ENCODE data around the gene CPEB1.
A peak's percentile ranks its signal among the peaks of the same experiment; 100 is the strongest.

The CPEB1 gene

DNA sequence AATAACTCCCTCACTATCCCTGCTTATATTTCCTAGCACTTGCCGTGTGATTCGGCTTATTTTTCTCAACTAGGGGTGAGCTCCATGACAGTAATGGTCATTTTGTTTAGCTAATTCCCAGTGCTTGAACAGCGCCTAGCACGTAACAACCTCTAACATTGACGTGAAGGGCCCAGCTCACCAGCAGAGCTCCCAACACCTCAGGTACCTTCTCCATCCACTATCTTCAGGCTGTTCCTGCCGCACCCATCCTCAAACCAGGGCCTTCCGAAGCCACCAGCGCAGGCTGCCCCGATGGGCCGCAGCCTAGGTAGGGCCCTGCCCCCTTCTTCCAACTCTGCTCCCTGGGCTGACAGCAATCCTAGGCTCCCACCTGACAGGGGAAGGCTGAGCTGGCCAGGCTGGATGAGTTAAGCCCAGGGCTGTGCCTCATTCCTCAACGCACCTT is 106.2 kb downstream of the CPEB1 start:
- no peak for DNase-seq
- peak overlapping the region; percentile 70 for H3K27ac ChIP-seq (ENCODE audit: low read length, poor library complexity, severe bottlenecking)
- peak overlapping the region in 1 of 2 experiments; percentile 15 for H3K14ac ChIP-seq (ENCODE audit: low read length in 2 of 2)
- peak overlapping the region; percentile 63 for H3K4me2 ChIP-seq (ENCODE audit: low read length, poor library complexity, severe bottlenecking)
- H3K79me1 ChIP-seq (replicated peaks; ENCODE audit: low read length, poor library complexity, severe bottlenecking) = no peaks in the 10 kb centered on the region
- H2BK120ac ChIP-seq (ENCODE audit: low read depth, low read length) = no peak overlapping the region
- peak overlapping the region; percentile 59 for H2AFZ ChIP-seq (ENCODE audit: low read depth, low read length)
- H4K91ac ChIP-seq (ENCODE audit: low read length) = no peak overlapping the region
- H3K4me3 ChIP-seq (ENCODE audit: insufficient read depth in 1 of 2, low read depth in 1 of 2, low read length in 2 of 2) = peak overlapping the region; percentile 59 to 98
- H3K9ac ChIP-seq (ENCODE audit: low read length) = peak overlapping the region; percentile 99
- peaks cover 11% of the 10 kb centered on the region for H3K4me1 ChIP-seq (ENCODE audit: control insufficient read depth, insufficient read depth, low read depth, low read length)
- 44% methylated on average over 11 of the region's 11 CpGs for WGBS
- no peaks in the 10 kb centered on the region for H3K9me3 ChIP-seq (ENCODE audit: control insufficient read depth, low read length)
- peak overlapping the region; percentile 2 to 12 for H3K4ac ChIP-seq (ENCODE audit: low read depth in 1 of 2, low read length in 2 of 2)
- H3K27me3 ChIP-seq (ENCODE audit: control insufficient read depth in 1 of 2, insufficient read depth in 1 of 2, low read length in 2 of 2) = peaks cover 0 to 14% of the 10 kb centered on the region in 2 experiments
- H3K36me3 ChIP-seq (ENCODE audit: control insufficient read depth in 1 of 2, insufficient read depth in 2 of 2, low read depth in 1 of 2, low read length in 2 of 2) = peaks cover 17 to 58% of the 10 kb centered on the region in 2 experiments
- H2BK12ac ChIP-seq (ENCODE audit: low read length in 2 of 2) = no peak overlapping the region
- H3K23ac ChIP-seq (ENCODE audit: low read length in 2 of 2) = no peak overlapping the region
- no peak overlapping the region for H2BK5ac ChIP-seq (ENCODE audit: low read depth, low read length, poor library complexity, severe bottlenecking)
- H2AK5ac ChIP-seq (ENCODE audit: low read length, severe bottlenecking) = peak overlapping the region; percentile 51
- peak overlapping the region; percentile 54 for H4K8ac ChIP-seq (ENCODE audit: low read length)
- H3K18ac ChIP-seq (ENCODE audit: low read depth in 1 of 2, low read length in 2 of 2) = peak overlapping the region; percentile 1 to 80
- no peak overlapping the region for H2BK15ac ChIP-seq (ENCODE audit: low read depth, poor library complexity, severe bottlenecking)

- H2AK5ac ChIP-seq (ENCODE audit: low read length, severe bottlenecking) = peak within 1 kb of the TSS; percentile 51
- peak within 1 kb of the TSS; percentile 75 to 76 for H3K4ac ChIP-seq (ENCODE audit: low read depth in 1 of 2, low read length in 2 of 2)
- H3K27me3 ChIP-seq (ENCODE audit: control insufficient read depth in 1 of 2, insufficient read depth in 1 of 2, low read length in 2 of 2) = peaks cover 0 to 11% of the 10 kb centered on the region in 2 experiments
- peak within 1 kb of the TSS; percentile 70 for H3K27ac ChIP-seq (ENCODE audit: low read length, poor library complexity, severe bottlenecking)
- peak within 1 kb of the TSS; percentile 84 for H2BK5ac ChIP-seq (ENCODE audit: low read depth, low read length, poor library complexity, severe bottlenecking)
- peak within 1 kb of the TSS; percentile 66 for H3K4me2 ChIP-seq (ENCODE audit: low read length, poor library complexity, severe bottlenecking)
- peak within 1 kb of the TSS; percentile 81 to 85 for H3K18ac ChIP-seq (ENCODE audit: low read depth in 1 of 2, low read length in 2 of 2)
- H3K9ac ChIP-seq (ENCODE audit: low read length) = peak within 1 kb of the TSS; percentile 99
- no peaks in the 10 kb centered on the region for H3K9me3 ChIP-seq (ENCODE audit: control insufficient read depth, low read length)
- H2BK120ac ChIP-seq (ENCODE audit: low read depth, low read length) = peak within 1 kb of the TSS; percentile 55
- H3K36me3 ChIP-seq (ENCODE audit: control insufficient read depth in 1 of 2, insufficient read depth in 2 of 2, low read depth in 1 of 2, low read length in 2 of 2) = peaks cover 23 to 56% of the 10 kb centered on the region in 2 experiments
- no peak within 1 kb of the TSS for H2BK12ac ChIP-seq (ENCODE audit: low read length in 2 of 2)
- peak within 1 kb of the TSS; percentile 77 to 98 for H3K4me3 ChIP-seq (ENCODE audit: insufficient read depth in 1 of 2, low read depth in 1 of 2, low read length in 2 of 2)
- peak within 1 kb of the TSS; percentile 83 for H4K8ac ChIP-seq (ENCODE audit: low read length)
- under 1% methylated on average over 73 of the region's 81 CpGs for WGBS
- peaks cover 11% of the 10 kb centered on the region for H3K4me1 ChIP-seq (ENCODE audit: control insufficient read depth, insufficient read depth, low read depth, low read length)
- H2BK15ac ChIP-seq (ENCODE audit: low read depth, poor library complexity, severe bottlenecking) = peak within 1 kb of the TSS; percentile 31
- peak; percentile 95 for DNase-seq
- peak within 1 kb of the TSS; percentile 90 for H4K91ac ChIP-seq (ENCODE audit: low read length)
- H3K79me1 ChIP-seq (replicated peaks; ENCODE audit: low read length, poor library complexity, severe bottlenecking) = no peaks in the 10 kb centered on the region
- peak within 1 kb of the TSS; percentile 63 to 66 for H3K14ac ChIP-seq (ENCODE audit: low read length in 2 of 2)
- H3K23ac ChIP-seq (ENCODE audit: low read length in 2 of 2) = peak within 1 kb of the TSS in 1 of 2 experiments; percentile 34
- peak within 1 kb of the TSS; percentile 60 for H2AFZ ChIP-seq (ENCODE audit: low read depth, low read length)
Measured at GRCh38 chr15:82540055-82540983, 106.8 kb downstream of the CPEB1 start, which contains the start of gene RPS17. TSS of gene RPS17 (minus strand) at chr15:82540457. CDS start at chr15:82540428, 29 bp downstream.

DNA sequence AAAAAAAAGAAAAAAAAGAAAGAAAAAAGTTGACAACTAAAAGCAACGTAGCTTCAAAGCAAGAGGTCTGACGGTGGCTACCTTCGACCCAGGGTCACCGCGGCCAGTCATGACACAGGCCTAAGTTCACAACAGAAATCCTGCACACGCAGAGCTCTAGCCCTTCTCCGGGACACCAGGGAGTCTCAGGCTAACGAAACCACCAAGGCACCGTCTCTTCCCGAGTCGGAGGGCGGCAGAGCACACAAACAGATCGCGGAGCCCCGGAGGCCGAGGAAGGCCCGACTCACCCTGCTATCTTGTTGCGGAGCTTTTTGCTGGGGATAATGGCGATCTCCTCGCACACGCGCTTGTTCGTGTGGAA is 107.5 kb downstream of the CPEB1 start:
- Histone ChIP-seq H3K14ac (ENCODE audit: low read length in 2 of 2) (peak overlapping the region; percentile 63 to 66), H2BK15ac (ENCODE audit: low read depth, poor library complexity, severe bottlenecking) (peak overlapping the region; percentile 31), H2AK5ac (ENCODE audit: low read length, severe bottlenecking) (peak overlapping the region; percentile 12), H3K4me3 (ENCODE audit: insufficient read depth in 1 of 2, low read depth in 1 of 2, low read length in 2 of 2) (peak overlapping the region; percentile 77 to 98), H3K27ac (ENCODE audit: low read length, poor library complexity, severe bottlenecking) (peak overlapping the region; percentile 59), H3K23ac (ENCODE audit: low read length in 2 of 2) (peak overlapping the region in 1 of 2 experiments; percentile 6), H2BK12ac (ENCODE audit: low read length in 2 of 2) (no peak overlapping the region), H3K79me1 (replicated peaks; ENCODE audit: low read length, poor library complexity, severe bottlenecking) (no peaks in the 10 kb centered on the region), H3K4me1 (ENCODE audit: control insufficient read depth, insufficient read depth, low read depth, low read length) (peaks cover 11% of the 10 kb centered on the region), H2BK120ac (ENCODE audit: low read depth, low read length) (no peak overlapping the region), H3K9ac (ENCODE audit: low read length) (peak overlapping the region; percentile 98), H4K8ac (ENCODE audit: low read length) (peak overlapping the region; percentile 76), H2BK5ac (ENCODE audit: low read depth, low read length, poor library complexity, severe bottlenecking) (peak overlapping the region; percentile 84), H4K91ac (ENCODE audit: low read length) (peak overlapping the region; percentile 90), H3K18ac (ENCODE audit: low read depth in 1 of 2, low read length in 2 of 2) (peak overlapping the region; percentile 81 to 85), H3K4ac (ENCODE audit: low read depth in 1 of 2, low read length in 2 of 2) (peak overlapping the region; percentile 69 to 76), H2AFZ (ENCODE audit: low read depth, low read length) (no peak overlapping the region), H3K9me3 (ENCODE audit: control insufficient read depth, low read length) (no peaks in the 10 kb centered on the region), H3K4me2 (ENCODE audit: low read length, poor library complexity, severe bottlenecking) (peak overlapping the region; percentile 66), H3K27me3 (ENCODE audit: control insufficient read depth in 1 of 2, insufficient read depth in 1 of 2, low read length in 2 of 2) (peaks cover 0 to 5% of the 10 kb centered on the region in 2 experiments), H3K36me3 (ENCODE audit: control insufficient read depth in 1 of 2, insufficient read depth in 2 of 2, low read depth in 1 of 2, low read length in 2 of 2) (peaks cover 26 to 51% of the 10 kb centered on the region in 2 experiments)
- DNase-seq = no peak
- WGBS = under 1% methylated on average over 23 of the region's 23 CpGs

Measured in mesenchymal stem cell (in vitro differentiated cells and primary cell).